ENCODE results near the gene SCFD2.

- TF ChIP-seq SIN3A (IDR thresholded peaks at IDR 0.05; ENCODE audit: borderline replicate concordance, insufficient read depth, low read length): no peak
- no peak for TF ChIP-seq TAF1 (IDR thresholded peaks at IDR 0.05; ENCODE audit: borderline replicate concordance, insufficient read depth, low read length)
- no peak for TF ChIP-seq POLR2AphosphoS5 (IDR thresholded peaks at IDR 0.05; ENCODE audit: low read depth, low read length)
- no peak for TF ChIP-seq REST (IDR thresholded peaks at IDR 0.05; ENCODE audit: insufficient read depth in 1 of 2, low read depth in 2 of 2, low read length in 2 of 2)
- no peak for TF ChIP-seq FOXP2 (optimal IDR thresholded peaks at IDR 0.05; ENCODE audit: borderline replicate concordance, extremely low read depth, extremely low read length, insufficient read depth)
These were observed 401.2 kb downstream of the SCFD2 start for GRCh38 chr4:52964561-52965101.

Data from PFSK-1 (cell line).